HCT116 (cell line): ENCODE measurements around the gene BMF.

Experiments used
- CTCF ChIP-seq, 3 experiments: fragments of 200-600 bp in 1 of 3; sonication (generic) in 1 of 3; IDR thresholded peaks in 2 of 3; conservative IDR thresholded peaks in 1 of 3; 2 replicates each; pipeline ENCODE4 v1.5.1; 2012 to 2017; ENCODE audit warnings: low read depth in 2 of 3, low read length in 2 of 3, antibody characterized with exemption in 1 of 3, borderline replicate concordance in 1 of 3, control low read depth in 1 of 3, mild to moderate bottlenecking in 1 of 3, mixed read lengths in 1 of 3, mixed run types in 1 of 3, moderate library complexity in 1 of 3; ENCODE audit not compliant: insufficient read depth in 1 of 3
- EZH2 ChIP-seq: fragments of 200-600 bp; sonication (generic); IDR thresholded peaks from 2 replicates; pipeline ENCODE4 v1.6.1; 2017; ENCODE audit warnings: antibody characterized with exemption, mixed run types
- EZH2phosphoT487 ChIP-seq: fragments of 200-600 bp; IDR thresholded peaks from 2 replicates; pipeline ENCODE4 v1.6.1; 2018; ENCODE audit warnings: antibody characterized with exemption, borderline replicate concordance
- FOSL1 ChIP-seq: IDR thresholded peaks from 2 replicates; pipeline ENCODE4 v1.6.1; 2012; ENCODE audit warnings: low read depth
- JUND ChIP-seq: IDR thresholded peaks from 2 replicates; pipeline ENCODE4 v1.6.1; 2012
- SIN3A ChIP-seq: IDR thresholded peaks from 2 replicates; pipeline ENCODE4 v1.6.1; 2012; ENCODE audit warnings: low read depth
- TCF7L2 ChIP-seq: IDR thresholded peaks from 2 replicates; pipeline ENCODE4 v1.7.0; 2011; ENCODE audit warnings: borderline replicate concordance, inconsistent platforms; ENCODE audit not compliant: insufficient read depth, insufficient read length; ENCODE audit errors: extremely low read depth

GRCh38 chr15:40100947-40101905, 7.5 kb downstream of the BMF start:
- TF ChIP-seq FOSL1 (no peak), CTCF (IDR thresholded peaks at IDR 0.05 in 2 of 3, conservative IDR thresholded peaks at IDR 0.05 in 1 of 3; ENCODE audit: borderline replicate concordance in 1 of 3, insufficient read depth in 1 of 3, low read depth in 2 of 3, low read length in 2 of 3) (no peak), JUND (no peak), EZH2 (no peak), TCF7L2 (no peak), EZH2phosphoT487 (no peak), SIN3A (no peak)
